Measurements from ENCODE around the gene DUSP28.

- TF ChIP-seq CTCF (IDR thresholded peaks at IDR 0.05 in 4 of 5, conservative IDR thresholded peaks at IDR 0.05 in 1 of 5) = no peak
- TF ChIP-seq POLR2A (IDR thresholded peaks at IDR 0.05) = no peak
Observed at GRCh38 chr2:240563951-240564560, 3.9 kb downstream of the DUSP28 start.

Measured in gastrocnemius medialis (tissue), 4 donors.